Measurements from ENCODE around the gene TNFAIP1.
A peak's percentile ranks its signal among the peaks of the same experiment; 100 is the strongest.

TNFAIP1 gene

DNA sequence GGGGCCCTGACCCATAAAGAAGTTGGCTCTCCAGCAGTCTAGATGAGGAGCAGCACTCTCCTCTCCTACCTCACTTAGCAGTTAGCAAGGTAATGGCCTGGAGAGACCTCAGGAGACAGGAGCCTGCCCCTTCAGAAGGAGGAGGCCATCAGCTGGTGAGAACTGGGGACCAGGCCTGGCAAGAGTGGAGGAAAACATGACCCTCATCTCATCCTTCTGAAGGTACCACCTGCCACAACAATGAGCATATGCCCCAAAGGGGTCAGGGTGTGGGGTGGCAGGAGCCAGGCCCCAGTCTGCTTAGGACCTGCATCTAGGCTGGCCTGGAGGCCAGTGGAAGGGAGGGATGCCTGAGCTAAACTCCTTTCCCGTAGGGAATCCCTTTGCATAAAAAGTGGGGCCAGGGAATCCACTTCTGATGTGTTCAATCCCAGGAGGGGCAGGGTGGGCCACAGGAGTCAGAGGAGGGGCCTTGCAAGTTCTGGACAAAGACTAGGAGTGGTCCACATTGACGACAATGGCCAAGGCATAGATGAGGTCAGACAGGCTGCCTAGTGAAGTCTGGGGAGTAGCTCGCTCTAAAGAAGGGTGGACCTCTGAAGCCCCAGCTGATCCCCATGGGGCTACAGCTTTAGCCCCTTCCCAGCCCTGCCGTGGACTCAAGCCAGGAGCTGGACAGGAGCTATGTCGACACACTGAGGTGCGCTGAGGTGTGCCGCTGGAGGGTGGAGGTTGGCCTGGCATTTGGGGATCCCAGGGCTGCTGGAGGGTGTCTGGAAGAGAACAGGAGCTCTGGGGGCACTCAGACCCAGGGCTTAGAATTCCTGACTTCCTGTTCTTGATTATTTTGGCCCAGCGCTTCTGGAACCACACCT lies 28.5 kb downstream of the TNFAIP1 start:
- Mint-ChIP-seq H3K36me3 (ENCODE audit: insufficient read depth) (peaks cover 35% of the 10 kb centered on the region), H3K27ac (no peak overlapping the region)
- ATAC-seq (replicated peaks) = no peak

DNA sequence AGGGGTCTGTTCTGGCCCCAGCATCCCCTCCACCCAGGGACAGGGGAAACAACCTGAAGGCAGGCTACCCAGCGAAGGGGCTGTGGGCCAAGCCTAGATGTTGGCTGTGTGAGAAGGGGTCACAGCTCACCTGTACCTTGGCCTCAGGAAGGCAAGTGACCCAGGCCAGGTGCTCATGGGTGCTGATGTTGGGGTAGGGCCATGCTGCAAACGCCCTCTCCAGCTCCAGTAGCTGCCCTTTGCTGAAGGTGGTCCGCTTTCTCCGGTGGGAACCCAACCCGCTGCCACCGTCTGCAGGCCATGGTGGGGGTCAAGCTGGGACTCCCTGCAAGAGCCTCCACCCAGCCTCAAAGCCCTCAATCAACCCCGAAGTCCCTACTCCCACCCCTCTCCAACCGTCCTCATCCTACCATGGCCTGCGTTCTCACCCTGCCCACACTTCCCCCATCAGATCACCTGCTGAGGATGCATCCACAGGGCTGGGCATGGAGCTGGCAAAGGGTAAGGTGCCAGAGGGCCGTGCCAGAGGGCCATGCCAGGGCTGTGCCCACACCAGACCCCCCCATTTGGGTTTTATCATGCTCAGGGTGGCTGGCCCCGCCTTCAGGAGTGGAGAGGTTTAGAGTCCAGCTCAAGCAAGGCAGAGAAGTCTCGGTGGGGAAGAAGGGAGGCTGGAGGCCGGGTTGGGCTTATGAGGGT lies 29.3 kb downstream of the TNFAIP1 start, which contains the start of gene SEBOX:
SEBOX (minus strand) TSS at position 535 of the 699 bp plus-strand sequence; CDS start at position 487, 48 bp downstream.
- Mint-ChIP-seq H3K27me3 (no peaks in the 10 kb centered on the region), H3K4me1 (ENCODE audit: low read depth in 2 of 2) (no peaks in the 10 kb centered on the region), H3K27ac (no peak within 1 kb of the TSS), H3K9me3 (no peaks in the 10 kb centered on the region), H3K4me3 (no peak within 1 kb of the TSS), H3K36me3 (ENCODE audit: insufficient read depth) (peaks cover 35% of the 10 kb centered on the region)
- no peak for ATAC-seq (replicated peaks)
- no peak for DNase-seq

More for the DNA sequence above, 28.5 kb downstream of the TNFAIP1 start:
- H3K4me1 Mint-ChIP-seq (ENCODE audit: low read depth in 2 of 2) = peaks cover 0 to 2% of the 10 kb centered on the region in 2 donors
- no peaks in the 10 kb centered on the region for H3K9me3 Mint-ChIP-seq
- no peak overlapping the region for H3K4me3 Mint-ChIP-seq
- no peaks in the 10 kb centered on the region for H3K27me3 Mint-ChIP-seq
- no peak for DNase-seq

DNA sequence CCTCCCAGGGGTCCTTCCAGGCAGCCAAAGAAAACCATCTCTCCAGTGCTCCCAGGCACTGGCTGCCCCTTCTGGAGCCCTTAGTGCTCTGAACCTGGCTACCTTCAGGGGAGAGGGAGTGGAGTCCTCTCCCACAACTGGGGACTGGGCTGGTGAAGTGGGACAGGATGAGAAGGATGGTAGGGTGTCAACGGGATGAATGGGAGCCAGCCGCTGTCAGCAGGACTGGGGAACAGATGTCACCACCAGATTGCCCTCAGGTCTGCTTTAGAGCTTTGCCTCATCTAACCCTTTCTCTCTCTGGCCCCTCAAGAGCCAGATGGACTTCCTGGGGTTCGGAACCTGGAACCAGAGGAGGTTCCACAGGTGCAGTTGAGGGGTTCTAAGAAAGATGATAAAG lies 29.9 kb downstream of the TNFAIP1 start:
- no peak for ATAC-seq (replicated peaks)
- Mint-ChIP-seq H3K36me3 (ENCODE audit: insufficient read depth) (peaks cover 30% of the 10 kb centered on the region), H3K4me1 (ENCODE audit: low read depth in 2 of 2) (peaks cover 0 to 3% of the 10 kb centered on the region in 2 donors), H3K27ac (no peak overlapping the region), H3K27me3 (no peaks in the 10 kb centered on the region), H3K4me3 (no peak overlapping the region), H3K9me3 (no peaks in the 10 kb centered on the region)
- no peak for DNase-seq

DNA sequence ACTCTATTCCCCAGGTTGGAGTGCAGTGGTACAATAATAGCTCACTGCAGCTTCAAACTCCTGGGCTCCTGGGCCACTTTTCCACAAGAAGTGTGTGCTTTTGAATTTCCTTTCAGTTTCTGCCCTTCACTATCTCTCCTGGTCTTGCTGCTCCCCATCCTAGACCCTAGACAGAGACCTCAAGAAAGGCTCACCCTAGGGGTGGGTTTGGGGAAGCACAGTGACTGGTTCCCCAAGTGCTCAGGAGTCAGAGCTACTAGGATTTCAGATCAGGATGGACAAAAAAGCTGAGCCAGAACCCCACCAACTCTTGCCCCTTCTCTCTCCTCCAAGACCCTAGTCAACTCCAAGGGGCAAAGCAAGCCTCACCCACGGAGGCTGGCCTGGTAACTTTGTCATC lies 31.0 kb downstream of the TNFAIP1 start:
- H3K9me3 Mint-ChIP-seq = no peaks in the 10 kb centered on the region
- H3K4me1 Mint-ChIP-seq (ENCODE audit: low read depth in 2 of 2) = peaks cover 5 to 6% of the 10 kb centered on the region in 2 donors
- H3K27ac Mint-ChIP-seq = no peak overlapping the region
- no peak overlapping the region for H3K4me3 Mint-ChIP-seq
- H3K27me3 Mint-ChIP-seq = no peaks in the 10 kb centered on the region
- peaks cover 26% of the 10 kb centered on the region for H3K36me3 Mint-ChIP-seq (ENCODE audit: insufficient read depth)
- ATAC-seq (replicated peaks) (no peak), DNase-seq (no peak)

DNA sequence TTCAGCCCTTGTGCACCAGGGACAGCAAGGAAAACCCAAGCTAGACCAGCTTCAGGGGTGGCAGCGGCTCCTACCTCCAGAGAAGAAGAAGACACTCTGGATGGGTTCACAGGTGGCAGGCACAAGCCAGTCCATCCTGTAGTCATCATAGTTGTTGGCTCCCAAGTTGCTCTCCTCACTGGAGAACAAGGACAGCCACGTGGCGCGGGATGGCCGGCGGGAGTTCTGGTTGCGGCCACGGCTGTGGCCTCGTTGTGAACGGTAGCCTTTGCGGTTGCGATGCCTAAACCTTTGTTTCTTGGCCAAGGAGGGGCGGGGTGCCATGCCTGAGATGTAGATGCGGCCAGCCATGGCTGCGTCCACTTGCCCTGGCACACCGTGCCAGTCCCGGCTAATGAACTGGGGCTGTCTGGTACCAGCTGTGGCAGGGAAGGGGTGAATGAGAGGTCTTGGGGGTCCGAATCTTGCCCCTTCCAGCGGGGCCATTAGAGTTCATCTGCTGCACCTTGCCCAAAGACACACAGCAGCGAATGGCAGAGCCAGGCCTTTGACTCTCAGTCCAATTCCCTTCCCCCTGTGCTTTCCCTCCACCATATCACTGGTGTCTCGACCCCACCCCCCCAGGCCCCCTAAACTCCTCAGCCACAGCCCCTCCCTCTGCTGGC lies 32.2 kb downstream of the TNFAIP1 start:
- ATAC-seq (replicated peaks) (no peak), DNase-seq (no peak)
- no peaks in the 10 kb centered on the region for H3K27me3 Mint-ChIP-seq
- no peaks in the 10 kb centered on the region for H3K9me3 Mint-ChIP-seq
- H3K4me1 Mint-ChIP-seq (ENCODE audit: low read depth in 2 of 2) = peaks cover 7 to 10% of the 10 kb centered on the region in 2 donors
- peak overlapping the region; percentile 35 for H3K27ac Mint-ChIP-seq
- H3K4me3 Mint-ChIP-seq = no peak overlapping the region
- H3K36me3 Mint-ChIP-seq (ENCODE audit: insufficient read depth) = peaks cover 19% of the 10 kb centered on the region

DNA sequence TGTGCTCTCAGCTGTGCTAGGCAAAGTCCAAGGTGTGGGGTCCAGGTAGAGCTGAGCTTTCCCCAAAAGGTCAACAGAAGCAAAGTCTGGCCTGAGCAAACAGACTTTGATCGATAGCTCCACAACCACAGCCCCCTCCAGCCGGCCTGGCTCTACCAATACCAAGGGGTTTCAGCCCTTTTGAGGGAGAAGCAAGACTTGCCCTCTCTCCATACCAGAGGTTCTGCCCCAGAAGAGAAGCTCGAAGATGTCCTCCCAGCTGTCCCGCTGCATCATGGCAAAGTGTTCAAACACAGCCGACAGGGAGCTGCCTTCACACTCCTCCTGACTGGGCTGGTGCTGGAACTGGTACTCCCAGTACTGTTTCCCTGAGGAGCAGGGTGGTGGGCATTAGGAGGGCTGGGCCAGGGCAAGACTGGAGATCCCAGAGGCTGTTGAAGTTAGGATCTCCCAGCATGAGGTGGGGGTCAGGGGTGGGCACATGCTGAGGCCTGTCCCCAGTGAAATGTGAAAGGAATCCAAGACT lies 32.8 kb downstream of the TNFAIP1 start:
- DNase-seq (no peak), ATAC-seq (replicated peaks) (no peak)
- Mint-ChIP-seq H3K4me3 (no peak overlapping the region), H3K36me3 (ENCODE audit: insufficient read depth) (peaks cover 19% of the 10 kb centered on the region), H3K27me3 (no peaks in the 10 kb centered on the region), H3K4me1 (ENCODE audit: low read depth in 2 of 2) (peaks cover 13 to 16% of the 10 kb centered on the region in 2 donors), H3K9me3 (no peaks in the 10 kb centered on the region), H3K27ac (peak overlapping the region in 1 of 2 donors; percentile 35)

DNA sequence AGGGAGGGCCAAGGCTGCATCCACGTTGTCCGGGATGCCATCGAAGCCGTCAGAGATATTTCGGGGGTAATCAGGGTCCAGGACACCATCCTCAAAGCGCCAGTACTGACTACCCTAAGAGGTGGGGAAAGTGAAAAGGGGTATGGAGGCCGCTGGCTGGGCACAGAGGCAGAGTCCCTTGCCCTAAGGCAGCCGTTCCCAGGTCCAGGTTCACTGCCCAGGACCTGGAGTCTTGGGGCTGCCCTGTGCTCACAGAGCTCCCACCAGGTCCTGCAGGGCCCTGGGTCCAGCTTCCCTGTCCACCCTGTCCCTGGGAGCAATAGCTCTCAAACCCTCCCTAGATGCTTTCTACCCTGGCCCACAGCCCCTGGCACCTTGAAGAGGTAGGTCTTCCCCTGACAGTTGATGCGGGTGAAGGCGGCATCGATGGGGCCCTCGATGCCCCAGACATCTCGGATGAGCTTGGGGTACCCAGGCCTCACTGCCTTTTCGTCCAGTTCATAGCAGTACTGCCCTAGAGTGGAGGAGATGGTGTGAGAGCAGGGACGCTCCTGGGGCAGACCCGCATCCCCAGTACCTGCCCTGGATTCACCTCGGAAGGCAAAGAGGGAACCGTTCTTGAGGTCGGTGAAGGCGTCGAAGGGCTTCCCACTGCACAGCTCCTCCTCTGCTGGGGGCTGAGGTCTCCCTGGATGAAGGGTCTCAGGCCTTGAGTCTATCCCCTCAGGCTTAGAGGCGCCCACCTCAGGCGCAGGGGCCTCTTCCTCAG lies 33.5 kb downstream of the TNFAIP1 start:
- H3K36me3 Mint-ChIP-seq (ENCODE audit: insufficient read depth) = peaks cover 16% of the 10 kb centered on the region
- no peak overlapping the region for H3K4me3 Mint-ChIP-seq
- no peak overlapping the region for H3K27ac Mint-ChIP-seq
- DNase-seq (no peak), ATAC-seq (replicated peaks) (no peak)
- peaks cover 15 to 19% of the 10 kb centered on the region in 2 donors for H3K4me1 Mint-ChIP-seq (ENCODE audit: low read depth in 2 of 2)
- no peaks in the 10 kb centered on the region for H3K27me3 Mint-ChIP-seq
- H3K9me3 Mint-ChIP-seq = no peaks in the 10 kb centered on the region

DNA sequence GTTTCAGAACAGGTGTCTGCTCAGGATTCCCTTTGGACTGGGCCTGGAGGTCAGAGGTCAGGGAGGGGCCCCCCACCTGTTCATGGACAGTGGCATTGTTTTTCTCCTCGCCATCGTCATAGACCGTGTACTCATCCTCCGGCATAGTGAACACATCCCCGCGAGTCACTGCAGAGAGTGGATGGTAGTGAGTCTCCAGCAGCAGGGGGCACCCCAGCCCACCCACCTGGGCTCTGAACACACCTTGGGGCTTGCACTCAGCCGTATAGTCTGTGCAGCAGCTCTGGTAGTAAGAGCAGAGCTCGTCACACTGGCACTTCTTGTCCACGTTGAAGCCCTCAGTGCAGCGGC lies 34.1 kb downstream of the TNFAIP1 start:
- H3K4me1 Mint-ChIP-seq (ENCODE audit: low read depth in 2 of 2) = peaks cover 15 to 19% of the 10 kb centered on the region in 2 donors
- H3K27me3 Mint-ChIP-seq = no peaks in the 10 kb centered on the region
- no peaks in the 10 kb centered on the region for H3K9me3 Mint-ChIP-seq
- H3K27ac Mint-ChIP-seq = no peak overlapping the region
- H3K4me3 Mint-ChIP-seq = no peak overlapping the region
- ATAC-seq (replicated peaks) (no peak), DNase-seq (no peak)
- H3K36me3 Mint-ChIP-seq (ENCODE audit: insufficient read depth) = peaks cover 15% of the 10 kb centered on the region

DNA sequence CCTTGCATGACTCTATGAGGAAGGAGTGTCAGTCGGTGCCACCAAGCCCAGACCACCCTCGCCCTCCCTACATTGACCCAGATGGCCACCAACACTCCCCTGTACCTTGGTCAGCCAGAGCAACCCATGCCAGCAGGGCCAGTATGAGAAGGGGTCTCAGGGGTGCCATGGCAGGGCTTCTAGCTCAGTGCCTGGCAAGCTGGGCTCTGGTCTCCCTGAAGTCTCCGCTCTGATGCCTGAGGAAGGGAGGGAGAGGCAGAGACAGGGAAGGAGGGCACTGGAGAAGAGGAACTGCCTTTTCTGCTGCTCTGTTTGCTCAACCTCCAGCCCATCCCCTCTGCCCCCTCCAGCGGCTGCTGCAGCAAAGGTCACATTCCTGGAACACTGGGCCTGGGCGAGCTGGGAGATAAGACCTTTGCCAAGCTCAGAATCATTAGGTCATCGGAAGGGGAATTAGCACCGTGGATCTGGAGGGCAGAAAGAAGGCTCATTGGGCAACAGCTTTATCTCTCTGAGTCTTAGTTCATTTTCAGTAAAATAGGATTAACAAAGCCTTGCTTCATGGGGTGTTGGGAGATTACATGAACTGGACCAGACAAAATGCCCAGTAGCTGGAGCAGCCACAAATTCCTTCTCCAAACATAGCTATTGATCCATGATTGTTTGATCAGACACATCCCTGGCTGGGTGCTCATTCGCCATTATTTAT lies 34.6 kb downstream of the TNFAIP1 start, which contains the start of gene VTN:
VTN (minus strand) TSS at position 273 of the 709 bp plus-strand sequence; CDS start at position 169, 104 bp downstream.
- peak within 1 kb of the TSS; percentile 94 to 99 for H3K27ac Mint-ChIP-seq
- ATAC-seq (replicated peaks) = no peak
- no peak for DNase-seq
- H3K4me1 Mint-ChIP-seq (ENCODE audit: low read depth in 2 of 2) = peaks cover 16 to 19% of the 10 kb centered on the region in 2 donors
- H3K36me3 Mint-ChIP-seq (ENCODE audit: insufficient read depth) = peaks cover 11% of the 10 kb centered on the region
- H3K27me3 Mint-ChIP-seq = no peaks in the 10 kb centered on the region
- H3K4me3 Mint-ChIP-seq = peak within 1 kb of the TSS; percentile 94 to 96
- H3K9me3 Mint-ChIP-seq = no peaks in the 10 kb centered on the region

DNA sequence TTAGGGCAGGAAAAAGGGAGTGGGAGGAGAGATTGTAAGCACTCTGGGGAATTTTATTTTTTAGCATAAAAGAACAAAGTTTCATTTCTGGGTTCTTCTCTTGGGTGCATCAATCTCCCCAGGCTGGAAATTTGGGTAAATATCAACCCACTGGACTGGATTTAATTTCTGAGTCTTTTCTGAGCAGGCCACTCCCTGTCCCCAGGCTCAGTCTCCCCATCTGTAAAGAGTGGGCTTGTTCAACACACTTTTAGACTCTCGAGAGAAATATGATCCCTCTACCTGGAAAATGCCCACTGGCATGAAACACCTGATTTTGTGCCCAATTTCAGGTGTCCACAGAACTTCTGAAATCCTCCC lies 35.2 kb downstream of the TNFAIP1 start:
- no peak for ATAC-seq (replicated peaks)
- Mint-ChIP-seq H3K36me3 (ENCODE audit: insufficient read depth) (peaks cover 11% of the 10 kb centered on the region), H3K27me3 (no peaks in the 10 kb centered on the region), H3K4me1 (ENCODE audit: low read depth in 2 of 2) (peaks cover 16 to 19% of the 10 kb centered on the region in 2 donors), H3K27ac (peak overlapping the region; percentile 94 to 99), H3K9me3 (no peaks in the 10 kb centered on the region), H3K4me3 (peak overlapping the region; percentile 94 to 96)
- no peak for DNase-seq

DNA sequence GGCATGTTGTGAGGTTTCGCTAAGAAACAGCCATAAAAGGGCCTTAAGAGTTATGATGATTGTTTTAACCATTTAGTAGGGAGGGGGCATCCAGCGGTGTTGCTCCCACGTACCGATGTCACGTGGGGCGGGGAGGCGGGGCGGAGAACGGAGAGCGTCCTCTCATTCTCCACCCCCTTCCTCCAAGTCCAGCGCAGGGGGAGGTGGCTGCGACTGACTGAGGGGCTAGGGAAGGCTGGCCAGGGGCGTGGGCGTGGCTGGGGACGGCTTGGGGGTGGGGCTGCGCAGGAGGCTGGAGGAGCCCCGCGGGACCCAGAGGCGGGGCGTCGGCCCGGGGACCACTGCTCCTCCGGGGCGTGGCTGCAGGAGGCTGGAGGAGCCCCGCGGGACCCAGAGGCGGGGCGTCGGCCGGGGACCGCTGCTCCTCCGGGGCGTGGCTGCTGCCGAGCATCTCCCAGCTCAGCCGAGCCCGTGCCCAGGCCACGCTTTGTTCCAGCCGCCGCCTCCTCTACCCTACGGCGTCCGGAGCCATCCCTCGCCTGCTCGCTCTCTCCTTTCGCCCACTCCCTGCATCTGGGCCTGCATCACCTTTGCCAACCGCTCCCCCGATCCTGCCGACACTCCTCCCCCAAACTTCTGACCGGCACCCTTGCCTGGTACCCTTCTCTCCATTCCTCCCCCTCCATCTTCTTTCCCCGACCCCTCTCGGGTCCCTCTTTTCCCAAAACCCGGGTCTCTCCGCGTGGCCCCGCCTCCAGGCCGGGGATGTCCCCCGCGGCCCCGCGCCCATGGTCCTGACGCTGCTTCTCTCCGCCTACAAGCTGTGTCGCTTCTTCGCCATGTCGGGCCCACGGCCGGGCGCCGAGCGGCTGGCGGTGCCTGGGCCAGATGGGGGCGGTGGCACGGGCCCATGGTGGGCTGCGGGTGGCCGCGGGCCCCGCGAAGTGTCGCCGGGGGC lies 36.0 kb downstream of the TNFAIP1 start, which contains the start of gene SARM1:
SARM1 (plus strand) TSS at position 450 of the 958 bp plus-strand sequence; CDS start at position 789, 339 bp downstream.
- Mint-ChIP-seq H3K9me3 (no peaks in the 10 kb centered on the region), H3K27me3 (no peaks in the 10 kb centered on the region), H3K4me1 (ENCODE audit: low read depth in 2 of 2) (peaks cover 16 to 19% of the 10 kb centered on the region in 2 donors), H3K4me3 (peak within 1 kb of the TSS; percentile 94 to 96), H3K27ac (peak within 1 kb of the TSS; percentile 94 to 99), H3K36me3 (ENCODE audit: insufficient read depth) (peaks cover 11% of the 10 kb centered on the region)
- DNase-seq (peak; percentile 72 to 73 (median 73)), ATAC-seq (replicated peaks) (peak; percentile 85)

Data from effector memory CD8-positive, alpha-beta T cell (primary cell).